ENCODE data around the gene PRPF39.

GRCh38 chr14:45034730-45035129, 49.2 kb upstream of the PRPF39 start:
- no peak for TF ChIP-seq CTCF (IDR thresholded peaks at IDR 0.05; ENCODE audit: insufficient read depth, low read depth, low read length)
- TF ChIP-seq EZH2 (IDR thresholded peaks at IDR 0.05; ENCODE audit: insufficient read depth, low read length): no peak
